ENCODE measurements around the gene DNMT1.
A peak's percentile ranks its signal among the peaks of the same experiment; 100 is the strongest.

The DNMT1 gene

DNA sequence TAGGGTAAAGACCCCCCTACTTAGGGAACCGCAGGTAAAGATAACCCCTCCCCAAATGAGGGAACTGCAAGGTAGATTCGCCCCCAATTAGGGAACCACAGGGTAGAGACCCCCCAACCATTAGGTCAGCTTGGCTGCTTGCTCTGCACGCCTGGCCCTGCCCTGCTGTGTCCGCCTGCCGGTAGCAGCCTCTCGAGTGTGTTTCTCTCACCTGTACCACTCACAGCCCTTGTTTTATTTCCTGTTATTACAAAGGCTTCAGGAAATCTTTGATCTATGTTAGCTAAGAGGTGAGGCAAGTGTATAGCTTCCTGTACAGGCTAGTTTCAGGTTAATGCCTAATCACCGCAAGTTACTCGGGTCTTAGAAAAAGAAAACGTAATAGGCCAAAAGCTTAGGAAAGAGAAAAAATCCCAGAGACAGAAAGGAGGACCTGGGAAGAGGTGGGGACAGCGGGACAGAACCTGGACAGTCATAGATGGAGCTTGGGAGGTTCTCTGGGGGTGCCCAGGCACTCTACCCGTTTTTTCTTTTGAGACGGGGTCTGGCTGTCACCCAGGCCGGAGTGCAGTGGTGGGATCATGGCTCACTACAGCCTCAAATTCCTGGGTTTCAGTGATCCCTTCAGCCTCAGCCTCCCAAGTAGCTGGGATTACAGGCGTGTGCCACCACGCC is 51.9 kb downstream of the DNMT1 start:
- H3K4me3 ChIP-seq (ENCODE audit: low read depth, low read length): no peak overlapping the region

- H3K4me3 ChIP-seq (ENCODE audit: low read depth, low read length): no peak overlapping the region
Observed at GRCh38 chr19:10141973-10142372, 52.8 kb downstream of the DNMT1 start.

DNA sequence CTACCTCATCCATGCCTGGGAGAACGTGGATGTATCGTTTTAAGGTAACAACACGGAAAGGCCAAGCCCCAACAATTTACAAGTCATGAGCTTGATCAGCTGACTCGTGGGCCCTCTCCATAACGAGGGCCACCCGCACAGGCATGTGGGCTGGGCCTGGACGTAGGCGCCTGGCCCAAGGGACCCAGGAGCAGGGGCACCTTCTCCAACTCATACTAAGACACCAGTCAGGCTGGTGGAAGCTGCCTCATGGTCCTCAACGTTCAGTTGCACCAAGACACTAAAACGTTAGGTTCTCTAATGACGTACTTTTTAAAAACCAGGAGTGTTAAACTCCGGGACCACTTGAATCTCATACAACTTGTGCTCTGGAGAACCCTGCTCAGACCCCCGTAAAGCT is 53.3 kb downstream of the DNMT1 start:
- H3K4me3 ChIP-seq (ENCODE audit: low read depth, low read length): no peak overlapping the region

DNA sequence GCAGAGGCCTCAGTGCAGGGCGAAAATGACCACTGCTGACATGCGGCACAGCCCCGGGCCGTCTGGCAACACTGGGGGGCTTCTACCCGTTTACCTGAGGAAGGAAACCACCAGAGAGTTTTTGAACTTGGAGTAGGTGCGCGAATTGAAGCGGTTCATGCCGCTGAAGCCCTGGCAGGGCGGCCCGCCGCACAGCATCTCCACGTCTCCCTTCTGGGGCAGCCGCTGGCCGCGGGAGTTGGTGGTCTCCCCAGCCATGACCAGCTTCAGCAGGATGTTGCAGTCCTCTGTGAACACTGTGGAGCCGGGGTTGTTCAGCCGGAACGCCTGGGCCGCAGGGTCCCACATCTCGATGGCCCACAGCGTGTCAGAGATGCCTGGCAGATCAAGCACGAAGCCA is 54.8 kb downstream of the DNMT1 start:
- no peak overlapping the region for H3K4me3 ChIP-seq (ENCODE audit: low read depth, low read length)

- H3K4me3 ChIP-seq (ENCODE audit: low read depth, low read length): no peak overlapping the region
Observed at GRCh38 chr19:10138879-10139795, 55.6 kb downstream of the DNMT1 start.

DNA sequence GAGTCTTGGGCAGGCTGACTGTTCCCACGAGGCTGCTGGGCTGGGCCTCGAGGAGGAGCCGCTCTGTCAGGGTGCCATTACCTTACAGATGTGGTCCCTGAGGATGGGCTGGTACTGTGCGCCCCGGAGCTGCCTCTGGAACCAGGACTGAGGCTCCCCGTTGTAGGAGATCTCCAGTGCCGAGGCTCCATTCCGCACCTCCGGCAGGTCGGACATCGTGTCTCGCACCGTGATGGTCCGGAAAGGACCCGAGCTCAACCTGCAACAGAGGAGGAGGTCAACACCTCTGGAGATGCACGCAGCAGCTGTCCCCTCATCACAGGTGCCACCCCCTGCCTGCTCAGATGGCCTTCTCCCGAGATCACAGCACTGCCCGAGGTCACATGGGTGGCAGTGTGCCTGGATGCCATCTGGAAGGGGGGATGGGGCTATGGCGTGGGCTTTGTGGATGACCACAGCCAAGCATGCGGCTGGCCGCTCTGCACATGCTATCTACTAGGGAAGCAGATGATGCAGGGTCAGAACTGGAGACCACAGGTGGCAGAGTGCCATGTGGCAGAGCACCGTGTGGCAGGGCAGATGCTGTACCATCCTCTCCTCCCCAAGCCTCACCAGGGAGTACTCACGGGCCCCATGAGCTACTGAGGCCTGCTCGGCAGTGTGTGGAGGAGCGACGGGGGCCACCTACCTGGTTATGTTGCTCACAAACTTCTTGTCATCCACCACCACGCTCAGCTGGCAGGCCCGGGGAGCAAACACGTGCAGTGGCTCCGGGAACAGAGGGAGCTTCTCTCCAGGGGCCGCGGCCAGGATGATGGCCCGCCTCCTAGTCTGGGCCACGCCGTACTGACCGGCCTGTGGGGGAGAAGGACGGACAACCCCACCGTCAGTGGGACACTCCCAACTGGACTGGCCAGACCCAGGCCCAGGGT is 56.7 kb downstream of the DNMT1 start:
- no peak overlapping the region for H3K4me3 ChIP-seq (ENCODE audit: low read depth, low read length)

DNA sequence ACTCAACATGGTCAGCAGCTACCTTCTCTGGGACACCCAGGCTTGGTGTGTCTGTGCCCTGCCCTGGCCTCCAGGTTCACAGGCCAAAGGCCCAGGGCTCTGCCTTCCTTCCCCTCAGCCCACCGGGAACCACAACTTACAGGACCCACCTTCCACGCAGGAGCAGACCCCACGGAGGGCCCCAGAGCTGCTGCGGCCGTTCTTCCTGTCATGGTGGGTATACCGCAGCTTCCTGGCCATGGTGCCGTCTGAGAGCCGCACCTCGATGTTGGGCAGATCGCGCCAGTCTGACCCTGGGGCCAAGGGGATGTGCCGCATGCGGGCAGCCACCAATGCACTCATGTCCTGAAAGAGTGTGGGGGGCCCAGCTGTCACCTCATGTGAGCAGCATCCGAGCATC is 57.8 kb downstream of the DNMT1 start:
- H3K4me3 ChIP-seq (ENCODE audit: low read depth, low read length): no peak overlapping the region

GRCh38 chr19:10135551-10136334 is 59.0 kb downstream of the DNMT1 start:
- no peak overlapping the region for H3K4me3 ChIP-seq (ENCODE audit: low read depth, low read length)

DNA sequence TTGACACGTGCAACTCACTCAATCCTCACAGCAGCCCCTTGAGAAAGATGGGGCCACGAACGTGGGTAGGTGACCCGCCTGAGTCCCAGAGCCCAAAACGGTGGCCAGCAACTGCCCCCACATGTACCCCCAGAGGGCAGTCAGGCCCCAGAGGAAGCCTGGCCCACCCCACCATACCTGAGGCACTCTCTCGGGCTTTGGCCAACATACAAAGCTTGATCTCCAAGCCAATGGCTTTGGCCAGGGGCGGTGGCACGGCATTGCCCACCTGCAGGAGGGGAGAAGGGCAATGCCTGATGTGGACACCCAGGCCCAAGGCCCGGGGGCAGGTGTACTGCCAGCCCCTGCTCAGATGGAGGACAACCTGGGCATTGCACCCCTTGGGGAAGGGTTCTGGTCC is 60.7 kb downstream of the DNMT1 start:
- H3K4me3 ChIP-seq (ENCODE audit: low read depth, low read length): no peak overlapping the region

DNA sequence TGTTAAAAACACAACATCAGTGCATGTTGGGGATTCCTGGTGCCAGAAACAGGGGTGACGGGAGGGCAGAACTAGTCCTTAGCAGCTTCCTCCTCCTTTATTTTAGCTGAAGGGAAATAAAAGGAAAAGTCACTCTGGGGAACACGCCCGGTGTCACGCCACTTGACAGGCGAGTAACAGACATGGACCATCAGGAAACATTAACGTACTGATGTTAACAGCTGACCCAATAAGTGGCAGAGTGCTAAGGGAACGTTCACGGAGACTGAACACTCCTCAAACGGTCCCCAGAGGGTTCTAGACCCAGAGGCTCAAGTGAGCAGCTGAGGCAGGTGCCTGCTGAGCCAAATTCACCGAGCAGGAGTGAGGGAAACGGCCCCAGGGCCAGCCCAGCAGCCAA is 61.2 kb downstream of the DNMT1 start:
- no peak overlapping the region for H3K4me3 ChIP-seq (ENCODE audit: low read depth, low read length)

- H3K4me3 ChIP-seq (ENCODE audit: low read depth, low read length): no peak overlapping the region
Observed at GRCh38 chr19:10132905-10133304, 61.8 kb downstream of the DNMT1 start.

- H3K4me3 ChIP-seq (ENCODE audit: low read depth, low read length): no peak overlapping the region
Observed at GRCh38 chr19:10126213-10126639, 68.5 kb downstream of the DNMT1 start.

DNA sequence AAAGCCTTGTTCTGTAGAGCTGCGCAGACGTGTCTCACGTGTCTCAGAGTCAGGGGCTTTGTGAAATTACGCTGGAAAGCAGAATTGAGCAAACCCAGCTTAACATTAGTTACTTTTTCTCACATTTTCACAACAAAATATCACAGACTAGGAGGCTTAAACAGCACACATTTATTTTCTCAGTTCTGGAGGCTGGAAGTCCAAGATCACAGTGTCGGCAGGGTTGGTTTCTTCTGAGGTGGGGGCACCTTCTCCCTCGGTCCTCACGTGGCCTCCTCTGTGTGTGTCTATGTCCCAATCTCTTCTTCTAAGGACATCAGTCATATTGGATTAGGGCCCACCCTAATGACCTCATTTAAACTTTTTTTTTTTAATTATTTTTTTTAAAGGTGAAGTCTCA is 70.3 kb downstream of the DNMT1 start:
- no peak overlapping the region for H3K4me3 ChIP-seq (ENCODE audit: low read depth, low read length)

DNA sequence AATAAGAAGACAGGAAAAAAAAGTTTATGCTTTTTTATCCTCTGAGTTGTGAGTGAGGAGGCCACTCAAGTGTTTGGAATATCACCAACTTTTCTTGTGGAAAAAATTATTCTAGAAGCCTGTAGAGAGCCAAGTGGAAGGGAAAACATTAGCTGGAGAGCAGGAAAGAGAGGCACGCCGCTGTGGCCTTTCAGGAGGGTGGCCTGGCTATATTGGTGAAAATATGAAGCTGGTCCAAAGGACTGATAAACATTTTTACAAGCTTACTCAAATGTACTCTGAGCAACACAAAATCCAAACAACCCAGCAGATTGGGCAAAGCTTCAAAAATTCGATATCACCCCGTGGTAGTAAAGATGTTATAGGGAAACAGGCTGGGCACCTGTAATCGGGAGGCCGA is 72.7 kb downstream of the DNMT1 start:
- no peak overlapping the region for H3K4me3 ChIP-seq (ENCODE audit: low read depth, low read length)

GRCh38 chr19:10120538-10121189 is 74.1 kb downstream of the DNMT1 start:
- H3K4me3 ChIP-seq (ENCODE audit: low read depth, low read length): no peak overlapping the region

GRCh38 chr19:10118960-10119359 is 75.8 kb downstream of the DNMT1 start:
- H3K4me3 ChIP-seq (ENCODE audit: low read depth, low read length): peak overlapping the region; percentile 97

GRCh38 chr19:10116866-10117616 is 77.7 kb downstream of the DNMT1 start:
- no peak overlapping the region for H3K4me3 ChIP-seq (ENCODE audit: low read depth, low read length)

DNA sequence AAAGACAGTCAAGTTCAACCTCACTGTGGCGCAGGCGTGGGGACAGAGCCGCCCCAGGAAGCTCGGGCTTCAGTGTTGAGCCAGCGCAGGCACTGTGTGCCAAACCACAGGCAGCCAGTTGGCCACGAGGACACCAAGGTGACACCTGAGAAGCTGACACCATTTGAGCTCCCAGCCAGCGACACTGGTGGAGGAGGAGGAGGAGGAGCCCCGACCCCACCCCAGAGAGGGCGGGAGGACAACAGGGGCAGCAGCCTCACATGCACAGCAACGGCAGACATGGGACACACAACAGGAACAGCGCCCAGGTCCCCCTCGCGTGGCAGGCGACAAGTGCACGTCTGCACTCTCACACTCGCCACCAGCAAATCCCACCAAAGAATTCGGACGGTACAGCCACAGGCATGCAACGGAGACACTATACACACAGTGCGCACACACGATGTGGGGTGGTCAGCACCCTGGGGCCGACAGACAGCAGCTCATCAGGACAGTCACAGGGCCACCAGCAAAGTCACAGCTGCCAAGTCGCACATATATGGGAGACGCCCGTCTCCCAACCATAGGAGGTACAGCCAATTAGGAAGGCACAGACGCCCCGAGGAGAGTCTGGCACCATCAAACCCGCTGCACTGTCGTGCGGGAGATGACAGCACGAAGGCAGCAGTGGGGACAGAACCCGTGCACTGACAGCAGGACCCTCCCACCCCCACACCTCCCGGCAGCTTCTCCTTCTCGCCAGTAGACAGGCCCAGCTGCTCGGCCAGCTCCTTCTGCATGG is 78.5 kb downstream of the DNMT1 start:
- no peak overlapping the region for H3K4me3 ChIP-seq (ENCODE audit: low read depth, low read length)
